ENCODE data around the gene VWA3B.
"Not testable (repeated sequence)": the region's sequence is repeated elsewhere in the genome, so short reads cannot be mapped to it uniquely, and the experiment has no call there.

VWA3B gene

DNA sequence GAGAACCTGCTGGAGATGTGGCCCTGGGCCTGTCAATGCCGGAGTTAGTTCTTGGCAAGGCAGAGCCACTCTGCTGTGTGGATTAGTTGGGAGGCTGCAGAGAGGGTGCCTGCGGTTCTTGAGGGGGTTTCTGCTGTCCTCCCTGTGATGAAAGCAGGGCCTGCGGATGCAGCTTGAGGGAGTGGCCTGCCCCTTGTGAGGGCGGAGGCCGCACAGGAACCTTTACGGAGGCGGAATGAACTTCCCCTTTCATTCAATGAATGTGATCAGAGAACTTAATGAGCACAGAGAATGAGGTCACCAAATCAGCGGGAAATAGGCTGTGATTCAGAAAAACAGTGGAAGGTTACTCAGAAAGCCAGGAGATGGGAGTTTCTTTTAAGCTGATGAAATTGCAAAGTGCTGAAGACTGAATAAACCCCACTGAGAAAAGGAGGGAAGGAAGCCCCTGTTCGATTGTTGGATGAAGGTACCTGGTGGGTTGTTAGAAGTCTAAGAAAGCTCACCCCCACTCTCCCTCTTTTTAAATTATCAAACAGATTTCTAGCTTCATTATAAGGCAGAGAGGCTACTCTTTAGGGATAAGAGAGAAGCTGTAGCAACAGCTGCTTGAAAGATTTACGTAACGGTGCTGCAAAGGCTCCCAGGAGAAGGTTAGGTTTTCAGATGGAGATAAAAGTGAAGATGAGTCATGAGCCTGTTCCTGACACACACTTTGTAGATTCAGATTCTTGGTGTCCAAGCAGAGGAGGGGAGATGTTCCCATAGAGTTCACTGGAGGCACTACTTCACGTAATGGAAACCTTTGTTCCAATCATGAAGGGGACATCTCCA lies 47.4 kb downstream of the VWA3B start:
- TF ChIP-seq, protein P1, sequence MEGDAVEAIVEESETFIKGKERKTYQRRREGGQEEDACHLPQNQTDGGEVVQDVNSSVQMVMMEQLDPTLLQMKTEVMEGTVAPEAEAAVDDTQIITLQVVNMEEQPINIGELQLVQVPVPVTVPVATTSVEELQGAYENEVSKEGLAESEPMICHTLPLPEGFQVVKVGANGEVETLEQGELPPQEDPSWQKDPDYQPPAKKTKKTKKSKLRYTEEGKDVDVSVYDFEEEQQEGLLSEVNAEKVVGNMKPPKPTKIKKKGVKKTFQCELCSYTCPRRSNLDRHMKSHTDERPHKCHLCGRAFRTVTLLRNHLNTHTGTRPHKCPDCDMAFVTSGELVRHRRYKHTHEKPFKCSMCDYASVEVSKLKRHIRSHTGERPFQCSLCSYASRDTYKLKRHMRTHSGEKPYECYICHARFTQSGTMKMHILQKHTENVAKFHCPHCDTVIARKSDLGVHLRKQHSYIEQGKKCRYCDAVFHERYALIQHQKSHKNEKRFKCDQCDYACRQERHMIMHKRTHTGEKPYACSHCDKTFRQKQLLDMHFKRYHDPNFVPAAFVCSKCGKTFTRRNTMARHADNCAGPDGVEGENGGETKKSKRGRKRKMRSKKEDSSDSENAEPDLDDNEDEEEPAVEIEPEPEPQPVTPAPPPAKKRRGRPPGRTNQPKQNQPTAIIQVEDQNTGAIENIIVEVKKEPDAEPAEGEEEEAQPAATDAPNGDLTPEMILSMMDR (IDR thresholded peaks at IDR 0.05; ENCODE audit: low read depth, low read length), result no peak
- H3K4me3 ChIP-seq (ENCODE audit: low read depth, low read length), result no peak overlapping the region

- no peak overlapping the region for H3K4me3 ChIP-seq (ENCODE audit: low read depth, low read length)
- TF ChIP-seq, protein P1 (IDR thresholded peaks at IDR 0.05; ENCODE audit: low read depth, low read length), result no peak
These were observed 50.2 kb downstream of the VWA3B start for GRCh38 chr2:98137196-98137595.

- not testable (repeated sequence) for H3K4me3 ChIP-seq (ENCODE audit: low read depth, low read length)
These were observed 52.0 kb downstream of the VWA3B start for GRCh38 chr2:98138978-98139377.

DNA sequence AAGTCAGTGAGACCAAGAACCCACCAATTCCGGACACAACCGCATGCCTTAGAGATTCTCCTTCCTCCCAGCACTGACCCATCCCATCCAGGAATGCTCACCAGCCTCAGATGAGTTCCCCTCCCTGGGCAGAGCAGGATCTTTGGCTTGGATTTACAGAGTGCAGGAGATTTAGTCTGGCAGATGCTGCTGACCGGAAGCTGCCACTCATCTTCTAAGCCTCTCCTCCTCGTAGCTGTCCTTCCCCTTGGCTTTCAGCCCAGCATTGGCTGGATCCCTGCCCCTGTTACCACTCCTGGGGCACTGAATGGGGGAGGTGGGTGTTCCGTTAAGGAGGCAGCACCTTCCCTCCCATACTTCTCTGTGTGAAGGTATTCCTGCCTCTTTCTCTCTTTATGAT lies 53.2 kb downstream of the VWA3B start:
- TF ChIP-seq, protein P1 (IDR thresholded peaks at IDR 0.05; ENCODE audit: low read depth, low read length), result no peak
- no peak overlapping the region for H3K4me3 ChIP-seq (ENCODE audit: low read depth, low read length)

GRCh38 chr2:98142106-98142791 lies 55.3 kb downstream of the VWA3B start:
- no peak overlapping the region for H3K4me3 ChIP-seq (ENCODE audit: low read depth, low read length)
- TF ChIP-seq, protein P1 (IDR thresholded peaks at IDR 0.05; ENCODE audit: low read depth, low read length), result no peak

DNA sequence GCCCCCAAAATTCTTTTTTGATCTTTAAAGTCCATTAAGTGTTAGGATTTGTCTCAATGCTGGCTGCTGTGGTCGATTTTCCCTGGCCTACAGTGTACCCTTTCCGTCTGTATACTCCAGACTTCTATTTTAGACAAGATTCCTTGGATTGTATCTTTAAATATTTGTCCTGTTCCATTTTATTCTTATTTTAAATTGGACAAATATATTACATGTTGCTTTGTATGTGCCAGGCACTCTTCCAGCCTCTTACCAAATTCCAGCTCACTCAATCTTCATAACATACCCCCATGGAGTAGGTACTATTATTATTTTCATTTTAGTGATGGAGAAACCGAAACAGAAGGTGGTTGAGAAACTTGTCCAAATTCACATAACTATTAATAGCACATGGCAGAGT lies 58.1 kb downstream of the VWA3B start:
- TF ChIP-seq, protein P1 (IDR thresholded peaks at IDR 0.05; ENCODE audit: low read depth, low read length), result no peak
- no peak overlapping the region for H3K4me3 ChIP-seq (ENCODE audit: low read depth, low read length)

DNA sequence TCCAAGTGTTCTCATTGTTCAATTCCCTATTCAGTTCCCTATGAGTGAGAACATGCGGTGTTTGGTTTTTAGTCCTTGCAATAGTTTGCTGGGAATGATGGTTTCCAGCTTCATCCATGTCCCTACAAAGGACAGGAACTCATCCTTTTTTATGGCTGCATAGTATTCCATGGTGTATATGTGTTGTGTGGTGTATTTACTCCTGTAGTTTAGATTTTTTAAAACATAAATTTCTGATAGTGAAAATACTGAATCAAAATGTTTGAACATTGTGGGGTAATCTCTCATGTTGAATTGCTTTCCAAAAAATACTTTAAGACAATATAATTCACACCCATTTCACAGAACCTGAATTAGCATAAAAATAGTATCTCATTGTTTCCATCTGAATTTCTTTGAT lies 60.9 kb downstream of the VWA3B start:
- H3K4me3 ChIP-seq (ENCODE audit: low read depth, low read length), result not testable (repeated sequence)

DNA sequence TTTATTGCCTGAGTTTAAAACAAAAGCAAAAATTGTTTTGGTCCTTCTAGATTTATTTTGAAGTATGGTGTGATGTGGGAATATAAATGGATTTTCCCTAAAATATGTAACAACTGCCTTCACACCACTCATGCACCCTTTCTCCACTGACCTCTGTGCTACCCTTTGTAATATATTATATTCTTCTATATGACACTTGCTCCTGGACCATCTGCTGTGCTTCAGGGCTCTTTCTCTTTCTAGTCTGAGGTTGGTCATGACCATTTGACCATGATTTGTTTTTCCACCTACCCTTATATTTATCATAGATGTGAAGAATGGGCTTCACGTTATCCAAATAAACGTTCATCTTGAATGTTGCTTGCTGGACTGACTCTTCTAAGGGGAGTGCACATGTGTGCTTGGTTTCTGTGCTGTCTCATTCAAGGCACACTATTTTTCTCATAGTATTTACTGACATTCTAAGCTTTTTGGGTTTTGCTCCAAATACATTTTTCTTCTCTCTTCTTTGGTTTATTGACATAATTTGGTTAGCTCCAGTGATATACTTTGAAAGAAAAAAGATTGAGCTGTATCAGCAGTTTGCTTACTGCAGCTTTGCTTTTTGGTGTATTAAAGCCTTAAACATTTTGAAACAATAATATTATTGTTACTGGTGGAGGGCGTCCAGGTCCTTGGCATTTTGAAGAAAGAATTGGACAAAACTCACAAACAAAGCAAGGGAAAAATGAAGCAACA lies 61.8 kb downstream of the VWA3B start:
- TF ChIP-seq, protein P1 (IDR thresholded peaks at IDR 0.05; ENCODE audit: low read depth, low read length), result no peak
- peak overlapping the region; percentile 43 for H3K4me3 ChIP-seq (ENCODE audit: low read depth, low read length)
